H9 (cell line): ENCODE results near the gene ERC2. TPM values are rescaled to one million over a fixed set of nuclear protein-coding genes. Genes with fewer than 3 reads are reported as not detected.

ENCODE experiments used
- DNase-seq: peaks from one replicate; pipeline ENCODE4 v3.0.0-alpha.2; 2017
- H2AFZ ChIP-seq: one replicate; pipeline ENCODE4 v1.6.1; 2013; ENCODE audit warnings: mild to moderate bottlenecking, low read length, control low read depth, moderate library complexity
- H2AK5ac ChIP-seq: 2 replicates; pipeline ENCODE4 v1.6.1; 2013; ENCODE audit warnings: low read length, control low read depth, mixed read lengths; ENCODE audit not compliant: insufficient read length
- H2BK120ac ChIP-seq: one replicate; pipeline ENCODE4 v1.6.1; 2013; ENCODE audit warnings: low read depth, mild to moderate bottlenecking, low read length, control low read depth, inconsistent platforms; ENCODE audit not compliant: poor library complexity, severe bottlenecking
- H2BK12ac ChIP-seq: 2 replicates; pipeline ENCODE4 v1.6.1; 2013; ENCODE audit warnings: low read length, control low read depth, mixed read lengths, low read depth; ENCODE audit not compliant: insufficient read length
- H2BK15ac ChIP-seq: 2 replicates; pipeline ENCODE4 v1.6.1; 2013; ENCODE audit warnings: low read depth, low read length, control low read depth
- H2BK20ac ChIP-seq: one replicate; pipeline ENCODE4 v1.6.1; 2013; ENCODE audit warnings: low read depth, mild to moderate bottlenecking, low read length, control low read depth, inconsistent platforms; ENCODE audit not compliant: poor library complexity, severe bottlenecking
- H2BK5ac ChIP-seq: 2 replicates; pipeline ENCODE4 v1.6.1; 2013; ENCODE audit warnings: low read length, control low read depth, mixed read lengths; ENCODE audit not compliant: insufficient read length
- H3K14ac ChIP-seq: 2 replicates; pipeline ENCODE4 v1.6.1; 2013; ENCODE audit warnings: low read length, control low read depth; ENCODE audit not compliant: insufficient read depth
- H3K18ac ChIP-seq: 2 replicates; pipeline ENCODE4 v1.6.1; 2013; ENCODE audit warnings: low read depth, mild to moderate bottlenecking, mixed read lengths, low read length, control low read depth; ENCODE audit not compliant: insufficient read length
- H3K23ac ChIP-seq: 2 replicates; pipeline ENCODE4 v1.6.1; 2013; ENCODE audit warnings: low read length, control low read depth, mixed read lengths, low read depth; ENCODE audit not compliant: insufficient read length
- H3K23me2 ChIP-seq: 2 replicates; pipeline ENCODE4 v1.6.1; 2013; ENCODE audit warnings: low read depth, mild to moderate bottlenecking, mixed read lengths, low read length, control low read depth; ENCODE audit not compliant: insufficient read length, poor library complexity, severe bottlenecking
- H3K27ac ChIP-seq: 2 replicates; pipeline ENCODE4 v1.5.1; 2013; ENCODE audit warnings: low read length, control low read depth, mixed read lengths, low read depth; ENCODE audit not compliant: insufficient read length
- H3K27me3 ChIP-seq: 2 replicates; pipeline ENCODE4 v1.6.1; 2013; ENCODE audit warnings: low read length, control low read depth, inconsistent platforms; ENCODE audit not compliant: insufficient read depth
- H3K4ac ChIP-seq: 2 replicates; pipeline ENCODE4 v1.6.1; 2013; ENCODE audit warnings: low read depth, mild to moderate bottlenecking, control low read depth, inconsistent platforms, low read length, moderate library complexity
- H3K4me1 ChIP-seq: 2 replicates; pipeline ENCODE4 v1.6.1; 2013; ENCODE audit warnings: low read length, control low read depth, inconsistent platforms; ENCODE audit not compliant: insufficient read depth
- H3K4me2 ChIP-seq: 2 replicates; pipeline ENCODE4 v1.6.1; 2013; ENCODE audit warnings: low read length, control low read depth, mixed read lengths; ENCODE audit not compliant: insufficient read length, insufficient read depth
- H3K56ac ChIP-seq: 2 replicates; pipeline ENCODE4 v1.6.1; 2013; ENCODE audit warnings: low read depth, mild to moderate bottlenecking, mixed read lengths, low read length, control low read depth; ENCODE audit not compliant: insufficient read length
- H3K79me1 ChIP-seq: 2 replicates; pipeline ENCODE4 v1.6.1; 2013; ENCODE audit warnings: low read depth, mild to moderate bottlenecking, moderate library complexity, low read length, control low read depth, inconsistent platforms; ENCODE audit not compliant: insufficient read depth, poor library complexity, severe bottlenecking
- H3K79me2 ChIP-seq: 2 replicates; pipeline ENCODE4 v1.6.1; 2013; ENCODE audit warnings: low read length, control low read depth, inconsistent platforms; ENCODE audit not compliant: insufficient read depth
- H3K9ac ChIP-seq: 2 replicates; pipeline ENCODE4 v1.6.1; 2013; ENCODE audit warnings: low read length, control low read depth, mixed read lengths; ENCODE audit not compliant: insufficient read length; ENCODE audit errors: extremely low read depth
- H3K9me3 ChIP-seq: one replicate; pipeline ENCODE4 v1.6.1; 2013; ENCODE audit warnings: low read depth, low read length, inconsistent platforms; ENCODE audit not compliant: control insufficient read depth
- H3T11ph ChIP-seq: one replicate; pipeline ENCODE4 v1.6.1; 2013; ENCODE audit warnings: mild to moderate bottlenecking, low read length, control low read depth, inconsistent platforms
- H4K20me1 ChIP-seq: one replicate; pipeline ENCODE4 v1.6.1; 2013; ENCODE audit not compliant: control insufficient read depth, insufficient read length, insufficient read depth
- H4K5ac ChIP-seq: 2 replicates; pipeline ENCODE4 v1.6.1; 2013; ENCODE audit warnings: low read depth, mild to moderate bottlenecking, mixed read lengths, low read length, control low read depth; ENCODE audit not compliant: insufficient read length
- H4K8ac ChIP-seq: replicated peaks from 2 replicates; pipeline ENCODE4 v1.6.1; 2013; ENCODE audit warnings: low read length, control low read depth, mixed read lengths, low read depth; ENCODE audit not compliant: insufficient read length
- H4K91ac ChIP-seq: 2 replicates; pipeline ENCODE4 v1.6.1; 2013; ENCODE audit warnings: low read depth, mild to moderate bottlenecking, moderate library complexity, mixed read lengths, low read length, control low read depth; ENCODE audit not compliant: insufficient read length
- H3K27ac Mint-ChIP-seq, 3 experiments: 2 replicates in 2 of 3; 3 replicates in 1 of 3; pipeline ENCODE4 v1.8.0; 2020 to 2021; ENCODE audit warnings: mixed read lengths in 3 of 3, mild to moderate bottlenecking in 1 of 3, moderate library complexity in 1 of 3
- H3K27me3 Mint-ChIP-seq: 2 replicates; pipeline ENCODE4 v1.8.0; 2021; ENCODE audit warnings: low read depth, mild to moderate bottlenecking, moderate library complexity, mixed read lengths
- H3K36me3 Mint-ChIP-seq, 3 experiments: 2 replicates in 2 of 3; 3 replicates in 1 of 3; pipeline ENCODE4 v1.8.0; 2020 to 2021; ENCODE audit warnings: low read depth in 3 of 3, mixed read lengths in 3 of 3; ENCODE audit not compliant: insufficient read depth in 1 of 3
- H3K4me1 Mint-ChIP-seq, 2 experiments: 2 replicates each; pipeline ENCODE4 v1.8.0; 2020; ENCODE audit warnings: mixed read lengths in 2 of 2
- H3K4me3 Mint-ChIP-seq, 2 experiments: 2 replicates in 1 of 2; 3 replicates in 1 of 2; pipeline ENCODE4 v1.8.0; 2020 to 2021; ENCODE audit warnings: mild to moderate bottlenecking in 2 of 2, mixed read lengths in 2 of 2, moderate library complexity in 1 of 2
- H3K9me3 Mint-ChIP-seq, 2 experiments: 2 replicates in 1 of 2; 3 replicates in 1 of 2; pipeline ENCODE4 v1.8.0; 2020; ENCODE audit warnings: mild to moderate bottlenecking in 2 of 2, mixed read lengths in 2 of 2, moderate library complexity in 1 of 2
- WGBS: extraction: QIAGEN DNeasy Blood & Tissue Kit; methylation state at CpG from one replicate; pipeline ENCODE4 v1.1.7; 2013; ENCODE audit warnings: missing lambda C conversion rate, low lambda C conversion rate, mixed read lengths; ENCODE audit not compliant: insufficient read length; ENCODE audit errors: extremely low coverage; 5-methylcytosine and 5-hydroxymethylcytosine counted together
- total RNA-seq: library from RNA; stranded (reverse); gene quantifications from 2 replicates; pipeline ENCODE4 v1.2.1, GENCODE V29; 2021
- TF ChIP-seq, protein P1 (sequence below): fragments of 200-600 bp; sonication (generic); conservative IDR thresholded peaks from 3 replicates; pipeline ENCODE4 v1.8.0; 2021; ENCODE audit warnings: antibody characterized with exemption, mild to moderate bottlenecking

Gene ERC2
- total RNA-seq, 1 experiment from 2014 or later = 15.4 TPM

DNA sequence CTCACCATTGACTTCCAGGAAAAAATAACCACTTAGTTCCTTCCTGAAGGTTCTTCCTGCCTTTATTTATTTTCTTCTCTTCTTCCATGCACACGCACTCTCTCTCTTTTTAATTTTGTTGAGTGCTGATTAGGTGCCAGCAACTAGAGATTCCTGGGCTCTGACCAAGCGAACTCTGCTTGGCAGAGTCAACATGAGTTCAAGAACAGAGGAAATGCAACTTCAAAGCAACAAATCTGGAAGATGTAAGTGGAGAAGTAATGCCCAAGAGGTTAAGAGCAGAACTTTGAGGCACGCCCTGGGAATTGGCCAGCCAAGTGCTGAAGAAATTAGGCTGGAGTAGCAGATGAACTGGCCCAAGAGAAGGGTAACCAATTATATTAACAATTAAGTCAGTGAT is 8.5 kb downstream of the ERC2 start:
- no peak overlapping the region for H3K27ac ChIP-seq
- H2BK5ac ChIP-seq = no peak overlapping the region
- H3K9me3 ChIP-seq = no peaks in the 10 kb centered on the region
- TF ChIP-seq, protein P1, sequence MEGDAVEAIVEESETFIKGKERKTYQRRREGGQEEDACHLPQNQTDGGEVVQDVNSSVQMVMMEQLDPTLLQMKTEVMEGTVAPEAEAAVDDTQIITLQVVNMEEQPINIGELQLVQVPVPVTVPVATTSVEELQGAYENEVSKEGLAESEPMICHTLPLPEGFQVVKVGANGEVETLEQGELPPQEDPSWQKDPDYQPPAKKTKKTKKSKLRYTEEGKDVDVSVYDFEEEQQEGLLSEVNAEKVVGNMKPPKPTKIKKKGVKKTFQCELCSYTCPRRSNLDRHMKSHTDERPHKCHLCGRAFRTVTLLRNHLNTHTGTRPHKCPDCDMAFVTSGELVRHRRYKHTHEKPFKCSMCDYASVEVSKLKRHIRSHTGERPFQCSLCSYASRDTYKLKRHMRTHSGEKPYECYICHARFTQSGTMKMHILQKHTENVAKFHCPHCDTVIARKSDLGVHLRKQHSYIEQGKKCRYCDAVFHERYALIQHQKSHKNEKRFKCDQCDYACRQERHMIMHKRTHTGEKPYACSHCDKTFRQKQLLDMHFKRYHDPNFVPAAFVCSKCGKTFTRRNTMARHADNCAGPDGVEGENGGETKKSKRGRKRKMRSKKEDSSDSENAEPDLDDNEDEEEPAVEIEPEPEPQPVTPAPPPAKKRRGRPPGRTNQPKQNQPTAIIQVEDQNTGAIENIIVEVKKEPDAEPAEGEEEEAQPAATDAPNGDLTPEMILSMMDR = no peak
- no peak overlapping the region for H3K4ac ChIP-seq
- no peak overlapping the region for H2BK12ac ChIP-seq
- H3K4me2 ChIP-seq = no peak overlapping the region
- WGBS = no CpG with 5 or more reads among the region's 3 CpGs
- no peak overlapping the region for H3K23ac ChIP-seq
- no peaks in the 10 kb centered on the region for H4K20me1 ChIP-seq
- H4K5ac ChIP-seq = no peak overlapping the region
- no peak overlapping the region for H4K8ac ChIP-seq
- no peak overlapping the region for H3K18ac ChIP-seq
- peaks cover 3% of the 10 kb centered on the region; the same call in 1 of the 2 replicates for H3K4me1 ChIP-seq
- DNase-seq = no peak
- no peaks in the 10 kb centered on the region for H3K27me3 Mint-ChIP-seq
- no peak overlapping the region for H3K14ac ChIP-seq
- no peak overlapping the region for H3T11ph ChIP-seq
- H2AFZ ChIP-seq = no peak overlapping the region
- H3K79me1 ChIP-seq = no peaks in the 10 kb centered on the region
- H3K4me3 Mint-ChIP-seq = no peak overlapping the region
- no peak overlapping the region for H2BK15ac ChIP-seq
- peaks cover 0 to 4% (median 2%) of the 10 kb centered on the region in 3 experiments; a peak in 3 of 7 replicates for H3K36me3 Mint-ChIP-seq
- H2BK20ac ChIP-seq = no peak overlapping the region
- no peak overlapping the region for H2AK5ac ChIP-seq
- H3K27me3 ChIP-seq = no peaks in the 10 kb centered on the region
- no peak overlapping the region; a peak in 1 of 7 replicates for H3K27ac Mint-ChIP-seq
- no peaks in the 10 kb centered on the region for H3K9me3 Mint-ChIP-seq
- H2BK120ac ChIP-seq = no peak overlapping the region
- no peak overlapping the region for H3K56ac ChIP-seq
- H3K23me2 ChIP-seq = no peaks in the 10 kb centered on the region
- H3K4me1 Mint-ChIP-seq = peaks cover 15 to 21% of the 10 kb centered on the region in 2 experiments
- no peak overlapping the region for H3K9ac ChIP-seq
- H3K79me2 ChIP-seq = no peaks in the 10 kb centered on the region; the same call in 1 of the 2 replicates
- H4K91ac ChIP-seq = no peak overlapping the region
